ENCODE data around the gene NBPF4.
A peak's percentile ranks its signal among the peaks of the same experiment; 100 is the strongest.
"Not testable (repeated sequence)": the region's sequence is repeated elsewhere in the genome, so short reads cannot be mapped to it uniquely, and the experiment has no call there.

The NBPF4 gene

GRCh38 chr1:108209456-108210108 lies 34.3 kb downstream of the NBPF4 start:
- DNase-seq = no peak

- no peak for DNase-seq
Observed at GRCh38 chr1:108208724-108209446, 35.0 kb downstream of the NBPF4 start.

- not testable (repeated sequence) for DNase-seq
Observed at GRCh38 chr1:108203582-108203981, 40.3 kb downstream of the NBPF4 start.

- no peak for DNase-seq
Observed at GRCh38 chr1:108201687-108202086, 42.2 kb downstream of the NBPF4 start.

GRCh38 chr1:108200687-108201051 lies 43.2 kb downstream of the NBPF4 start:
- peak; percentile 63 for DNase-seq

GRCh38 chr1:108199781-108200686 lies 43.8 kb downstream of the NBPF4 start, which contains the start of gene SLC25A24:
Gene SLC25A24 (minus strand): TSS chr1:108200343. CDS start chr1:108200138, 205 bp downstream.
- peak; percentile 80 for DNase-seq

- DNase-seq = no peak
Observed at GRCh38 chr1:108199201-108199691, 44.6 kb downstream of the NBPF4 start.

- no peak for DNase-seq
Observed at GRCh38 chr1:108194051-108194450, 49.8 kb downstream of the NBPF4 start.

- no peak for DNase-seq
Observed at GRCh38 chr1:108193333-108193732, 50.5 kb downstream of the NBPF4 start.

GRCh38 chr1:108192581-108192980 lies 51.3 kb downstream of the NBPF4 start:
- DNase-seq = no peak

- no peak for DNase-seq
Observed at GRCh38 chr1:108190686-108191416, 53.0 kb downstream of the NBPF4 start.

GRCh38 chr1:108190001-108190634 lies 53.8 kb downstream of the NBPF4 start:
- DNase-seq = no peak

- DNase-seq = no peak
Observed at GRCh38 chr1:108188801-108189200, 55.1 kb downstream of the NBPF4 start.

- no peak for DNase-seq
Observed at GRCh38 chr1:108182959-108183700, 60.7 kb downstream of the NBPF4 start.

GRCh38 chr1:108179018-108179417 lies 64.9 kb downstream of the NBPF4 start:
- DNase-seq = no peak
